Activated CD8-positive, alpha-beta T cell treated with anti-CD3 and anti-CD28 coated beads, Interleukin-2, amount 10 ng/mL, durations not matched to agents 7 days and 5 days (primary cell): Measurements from ENCODE around the gene LOXL1. TPM values are rescaled to one million over a fixed set of nuclear protein-coding genes. Genes with fewer than 3 reads are reported as not detected.

Experiments used
- ATAC-seq: fragments of 150-1000 bp; cut with Tn5 transposase; one replicate; pipeline ENCODE4 v1.10.0; 2021; ENCODE audit warnings: moderate library complexity
- CTCF ChIA-PET: fragments of 350-600 bp; sonication (Branson Sonifier 250); formaldehyde crosslinking; loops from one replicate; lab custom pipeline; 2021; ENCODE audit warnings: antibody characterized with exemption; lab: Charles Lee
- POLR2A ChIA-PET: fragments of 350-600 bp; sonication (Branson Sonifier 250); formaldehyde crosslinking; loops from one replicate; lab custom pipeline; 2021; ENCODE audit warnings: antibody characterized with exemption; lab: Charles Lee
- DNase-seq: peaks from one replicate; pipeline ENCODE4 v3.0.0-alpha.2; 2020
- H3K27ac Mint-ChIP-seq: one replicate; pipeline ENCODE4 v1.8.0; 2021; ENCODE audit warnings: mild to moderate bottlenecking, mixed read lengths
- H3K27me3 Mint-ChIP-seq: one replicate; pipeline ENCODE4 v1.8.0; 2021; ENCODE audit warnings: low read depth, mixed read lengths
- H3K36me3 Mint-ChIP-seq: one replicate; pipeline ENCODE4 v1.8.0; 2021; ENCODE audit warnings: low read depth, mixed read lengths
- H3K4me1 Mint-ChIP-seq: one replicate; pipeline ENCODE4 v1.8.0; 2021; ENCODE audit warnings: low read depth, mixed read lengths
- H3K4me3 Mint-ChIP-seq: one replicate; pipeline ENCODE4 v1.8.0; 2021; ENCODE audit warnings: mild to moderate bottlenecking, mixed read lengths
- H3K9me3 Mint-ChIP-seq: one replicate; pipeline ENCODE4 v1.8.0; 2022; ENCODE audit warnings: mixed read lengths; ENCODE audit not compliant: insufficient read depth
- total RNA-seq, 2 experiments: library from RNA; stranded (reverse); gene quantifications; one replicate each; pipeline ENCODE4 v1.2.3, GENCODE V29; 2021

The LOXL1 gene
- total RNA-seq, 2 experiments from 2014 or later = 5.9 to 8.4 TPM

- POLR2A ChIA-PET = interaction anchor here (0.7 kb wide), 1 partner anchor 58 kb away, joined by 3 read pairs; no protein-coding TSS in a partner anchor
- DNase-seq (no peak), ATAC-seq (no peak)
- CTCF ChIA-PET = interaction anchor here (1.2 to 2.3 kb wide), 3 partner anchors 8 to 16 kb away, joined by 3 to 14 read pairs (median 6); no protein-coding TSS in a partner anchor
- Mint-ChIP-seq H3K4me1 (peaks cover 22% of the 10 kb centered on the region), H3K9me3 (no peaks in the 10 kb centered on the region), H3K27me3 (no peaks in the 10 kb centered on the region), H3K36me3 (no peaks in the 10 kb centered on the region), H3K4me3 (no peak overlapping the region), H3K27ac (peak overlapping the region; percentile 60)
Measured at GRCh38 chr15:73942751-73943270, 16.5 kb downstream of the LOXL1 start.

GRCh38 chr15:73944161-73945129 lies 18.2 kb downstream of the LOXL1 start:
- CTCF ChIA-PET = interaction anchor here (0.9 to 2.3 kb wide), 2 partner anchors 17 to 28 kb away, joined by 3 to 14 read pairs; no protein-coding TSS in a partner anchor
- no peak overlapping the region for H3K4me3 Mint-ChIP-seq
- H3K4me1 Mint-ChIP-seq = peaks cover 22% of the 10 kb centered on the region
- H3K36me3 Mint-ChIP-seq = no peaks in the 10 kb centered on the region
- no peaks in the 10 kb centered on the region for H3K9me3 Mint-ChIP-seq
- POLR2A ChIA-PET = no interaction called here
- H3K27ac Mint-ChIP-seq = no peak overlapping the region
- DNase-seq (no peak), ATAC-seq (no peak)
- no peaks in the 10 kb centered on the region for H3K27me3 Mint-ChIP-seq

GRCh38 chr15:73945130-73945508 lies 18.9 kb downstream of the LOXL1 start:
- no peaks in the 10 kb centered on the region for H3K9me3 Mint-ChIP-seq
- DNase-seq = no peak
- ChIA-PET POLR2A (no interaction called here), CTCF (interaction anchor here (0.9 to 1.2 kb wide), 2 partner anchors 19 to 28 kb away, joined by 3 read pairs; no protein-coding TSS in a partner anchor)
- no peak overlapping the region for H3K27ac Mint-ChIP-seq
- peaks cover 22% of the 10 kb centered on the region for H3K4me1 Mint-ChIP-seq
- no peaks in the 10 kb centered on the region for H3K36me3 Mint-ChIP-seq
- H3K4me3 Mint-ChIP-seq = no peak overlapping the region
- ATAC-seq = no peak
- H3K27me3 Mint-ChIP-seq = no peaks in the 10 kb centered on the region

- ChIA-PET POLR2A (no interaction called here), CTCF (interaction anchor here (1.2 to 2.2 kb wide), 3 partner anchors 11 to 18 kb away, joined by 3 to 4 read pairs (median 3); no protein-coding TSS in a partner anchor)
- H3K4me1 Mint-ChIP-seq = peaks cover 29% of the 10 kb centered on the region
Measured at GRCh38 chr15:73946046-73946721, 19.9 kb downstream of the LOXL1 start.

GRCh38 chr15:73946795-73947370 lies 20.6 kb downstream of the LOXL1 start:
- Mint-ChIP-seq H3K27me3 (no peaks in the 10 kb centered on the region), H3K4me1 (peaks cover 29% of the 10 kb centered on the region), H3K9me3 (no peaks in the 10 kb centered on the region), H3K4me3 (no peak overlapping the region), H3K36me3 (no peaks in the 10 kb centered on the region), H3K27ac (peak overlapping the region; percentile 16)
- POLR2A ChIA-PET = no interaction called here
- CTCF ChIA-PET = interaction anchor here (1.2 to 2.2 kb wide), 2 partner anchors 12 to 19 kb away, joined by 3 to 4 read pairs; no protein-coding TSS in a partner anchor
- DNase-seq = no peak
- no peak for ATAC-seq

More at GRCh38 chr15:73946046-73946721, 19.9 kb downstream of the LOXL1 start:
- DNase-seq (no peak), ATAC-seq (no peak)
- H3K9me3 Mint-ChIP-seq = no peaks in the 10 kb centered on the region
- H3K27me3 Mint-ChIP-seq = no peaks in the 10 kb centered on the region
- H3K36me3 Mint-ChIP-seq = no peaks in the 10 kb centered on the region
- H3K27ac Mint-ChIP-seq = peak overlapping the region; percentile 16
- H3K4me3 Mint-ChIP-seq = no peak overlapping the region

GRCh38 chr15:73947651-73948050 lies 21.4 kb downstream of the LOXL1 start:
- Mint-ChIP-seq H3K36me3 (no peaks in the 10 kb centered on the region), H3K4me3 (no peak overlapping the region), H3K27me3 (no peaks in the 10 kb centered on the region), H3K4me1 (peaks cover 29% of the 10 kb centered on the region), H3K27ac (no peak overlapping the region), H3K9me3 (no peaks in the 10 kb centered on the region)
- POLR2A ChIA-PET = no interaction called here
- ATAC-seq (no peak), DNase-seq (no peak)
- CTCF ChIA-PET = interaction anchor here (2.2 to 14.6 kb wide), 3 partner anchors 12 to 22 kb away, joined by 4 to 310 read pairs (median 58); no protein-coding TSS in a partner anchor

GRCh38 chr15:73948396-73948795 lies 22.1 kb downstream of the LOXL1 start:
- Mint-ChIP-seq H3K27me3 (no peaks in the 10 kb centered on the region), H3K36me3 (no peaks in the 10 kb centered on the region), H3K4me1 (peaks cover 25% of the 10 kb centered on the region), H3K9me3 (no peaks in the 10 kb centered on the region), H3K27ac (no peak overlapping the region), H3K4me3 (no peak overlapping the region)
- POLR2A ChIA-PET = no interaction called here
- CTCF ChIA-PET = interaction anchor here (0.9 to 14.6 kb wide), 5 partner anchors 11 to 27 kb away, joined by 3 to 310 read pairs (median 5); no protein-coding TSS in a partner anchor
- DNase-seq (no peak), ATAC-seq (no peak)

GRCh38 chr15:73948982-73949381 lies 22.7 kb downstream of the LOXL1 start:
- ChIA-PET POLR2A (no interaction called here), CTCF (interaction anchor here (0.9 to 14.6 kb wide), 6 partner anchors 11 to 42 kb away, joined by 3 to 310 read pairs (median 4); no protein-coding TSS in a partner anchor)
- Mint-ChIP-seq H3K27ac (no peak overlapping the region), H3K4me3 (no peak overlapping the region), H3K27me3 (no peaks in the 10 kb centered on the region), H3K36me3 (no peaks in the 10 kb centered on the region), H3K4me1 (peaks cover 25% of the 10 kb centered on the region), H3K9me3 (no peaks in the 10 kb centered on the region)
- no peak for ATAC-seq
- DNase-seq = no peak

- CTCF ChIA-PET = interaction anchor here (0.9 to 14.6 kb wide), 7 partner anchors 10 to 100 kb away, joined by 3 to 310 read pairs (median 5); no protein-coding TSS in a partner anchor
- POLR2A ChIA-PET = no interaction called here
- Mint-ChIP-seq H3K9me3 (no peaks in the 10 kb centered on the region), H3K27ac (no peak overlapping the region), H3K27me3 (no peaks in the 10 kb centered on the region), H3K4me3 (no peak overlapping the region), H3K4me1 (peaks cover 25% of the 10 kb centered on the region), H3K36me3 (no peaks in the 10 kb centered on the region)
- no peak for DNase-seq
- no peak for ATAC-seq
Measured at GRCh38 chr15:73949496-73949895, 23.2 kb downstream of the LOXL1 start.

- POLR2A ChIA-PET = interaction anchor here (0.8 to 1.3 kb wide), 2 partner anchors 14 to 23 kb away, joined by 3 read pairs; no protein-coding TSS in a partner anchor
Measured at GRCh38 chr15:73950479-73950830, 24.2 kb downstream of the LOXL1 start.

More at GRCh38 chr15:73950479-73950830, 24.2 kb downstream of the LOXL1 start:
- ATAC-seq = no peak
- Mint-ChIP-seq H3K27me3 (no peaks in the 10 kb centered on the region), H3K4me1 (peaks cover 23% of the 10 kb centered on the region), H3K27ac (peak overlapping the region; percentile 28), H3K4me3 (no peak overlapping the region), H3K9me3 (no peaks in the 10 kb centered on the region), H3K36me3 (no peaks in the 10 kb centered on the region)
- DNase-seq = no peak
- CTCF ChIA-PET = interaction anchor here (0.6 to 14.6 kb wide), 22 partner anchors 8 to 370 kb away, joined by 3 to 310 read pairs (median 4); partner anchors contain the start of gene PML
